Stimulated activated CD8-positive, alpha-beta memory T cell treated with anti-CD3 and anti-CD28 coated beads, Interleukin-15, amount 100 ng/mL, for 4 hours (primary cell): ENCODE results near the gene OR5H14.
"Not testable (repeated sequence)": the region's sequence is repeated elsewhere in the genome, so short reads cannot be mapped to it uniquely, and the experiment has no call there.

Experiments
- DNase-seq, 2 donors: peaks; one replicate each; pipeline ENCODE4 v3.0.0-alpha.2; 2020; ENCODE audit warnings: low read depth in 2 of 2

Gene OR5H14

DNA sequence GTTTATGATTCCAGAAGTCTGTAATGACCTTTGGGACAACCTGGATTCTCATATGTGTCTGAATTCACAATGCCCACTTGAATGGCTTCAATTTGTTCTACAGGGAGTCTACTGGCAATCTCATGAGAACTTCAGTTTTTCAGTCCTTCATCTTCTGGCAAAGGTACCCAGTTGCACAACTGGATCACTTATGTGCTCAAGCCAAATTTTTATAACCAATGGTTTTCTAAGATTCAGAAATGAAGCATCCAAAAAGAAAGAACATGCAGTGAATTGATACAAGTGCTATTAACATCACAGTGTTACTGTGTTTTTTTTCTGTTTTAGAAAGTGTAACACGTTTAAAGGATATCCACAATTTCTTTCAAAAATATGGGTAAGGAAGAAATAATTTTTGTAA lies at the start of gene OR5H14:
Gene OR5H14, plus strand, starts transcription at position 301 of the 400 bp plus-strand sequence. CDS start 1,907 bp downstream, outside the sequence.
- no peak for DNase-seq

DNA sequence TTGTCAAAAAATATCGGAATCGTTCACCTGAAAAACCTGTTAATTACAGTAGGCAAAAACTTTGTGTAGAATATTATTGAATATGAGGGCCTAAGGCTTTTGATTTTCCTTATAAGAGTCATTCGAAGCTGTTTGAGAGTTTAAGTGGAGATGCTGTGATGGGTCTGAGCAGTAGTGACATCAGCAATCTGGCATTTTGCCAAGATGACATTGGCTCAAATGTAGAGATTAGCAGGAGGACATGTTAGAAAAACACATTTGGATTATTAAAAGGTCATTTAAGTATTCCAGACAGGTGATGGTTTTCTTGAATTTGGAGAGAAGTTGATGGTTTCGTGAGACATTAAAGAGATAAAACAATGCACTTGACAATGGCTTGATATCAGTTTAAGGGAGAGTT lies 47.4 kb upstream of the OR5H14 start:
- DNase-seq, result no peak

DNA sequence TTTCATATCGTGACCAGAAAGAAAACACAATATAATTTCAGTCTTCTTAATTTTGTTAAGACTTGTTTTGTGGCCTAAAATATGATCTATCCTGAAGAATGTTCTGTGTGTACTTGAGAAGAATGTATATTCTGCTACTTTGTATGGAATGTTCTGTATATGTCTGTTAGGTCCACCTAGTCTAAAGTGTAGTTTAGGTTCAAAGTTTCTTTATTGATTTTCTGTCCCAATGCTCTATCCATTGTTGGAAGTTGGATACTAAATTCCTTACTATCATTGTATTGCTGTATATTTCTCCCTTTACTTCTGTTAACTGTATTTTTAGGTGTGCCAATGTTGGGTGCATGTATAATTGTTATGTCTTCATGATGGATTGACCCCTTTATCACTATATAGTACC lies 39.1 kb upstream of the OR5H14 start:
- no peak for DNase-seq

DNA sequence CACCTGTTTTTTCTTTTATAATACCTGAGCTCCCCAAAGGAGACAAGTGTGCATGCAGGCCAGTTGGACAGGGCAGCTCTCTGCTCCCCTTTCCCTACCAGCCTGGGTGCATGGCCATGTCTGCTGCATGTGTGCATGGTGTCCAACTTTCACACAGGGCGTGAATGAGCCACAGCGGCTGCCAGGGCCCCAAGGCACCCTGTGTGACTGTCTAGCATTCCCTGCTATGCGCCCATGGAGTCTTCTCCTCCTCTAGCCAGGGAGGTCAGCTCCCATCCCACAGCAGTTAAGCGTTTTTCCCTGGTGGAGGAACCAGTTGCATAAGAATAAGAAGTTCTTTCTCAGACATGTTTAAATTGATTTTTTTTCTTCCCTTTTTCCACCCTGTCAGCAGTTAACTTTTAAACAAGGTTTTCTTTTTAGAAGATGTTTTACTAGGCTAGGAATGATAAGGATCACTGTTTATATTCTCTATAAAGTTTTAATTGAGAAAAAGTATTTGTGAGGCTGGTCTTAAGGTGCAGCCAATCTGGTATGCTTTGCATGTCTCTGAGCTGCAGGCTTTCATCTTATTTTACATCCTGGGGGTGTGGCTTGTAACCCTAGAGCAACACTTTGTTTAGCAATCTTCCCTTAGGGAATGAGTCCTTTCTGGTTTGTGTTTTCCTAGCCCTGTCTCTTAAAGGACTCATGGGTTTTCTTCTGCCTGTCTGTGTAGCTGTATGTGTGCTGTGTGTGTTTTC lies 37.3 kb upstream of the OR5H14 start:
- no peak for DNase-seq

DNA sequence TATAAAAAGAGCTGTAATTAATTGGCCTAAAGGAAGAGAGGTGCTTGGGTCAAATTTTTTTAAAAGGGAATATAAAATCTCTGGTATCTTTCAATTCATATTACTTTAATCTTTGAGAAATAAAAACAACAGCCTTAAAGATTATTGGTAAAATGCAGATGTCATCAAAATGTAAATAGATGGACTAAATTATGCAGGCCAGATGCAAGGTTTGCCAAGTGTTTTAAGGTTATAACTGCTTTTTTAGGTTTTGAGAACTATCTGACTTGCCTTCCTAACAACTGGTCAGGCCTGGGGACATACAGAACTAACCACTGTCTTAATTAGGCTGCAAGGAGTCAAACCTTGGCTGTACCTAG lies 36.8 kb upstream of the OR5H14 start:
- no peak for DNase-seq

DNA sequence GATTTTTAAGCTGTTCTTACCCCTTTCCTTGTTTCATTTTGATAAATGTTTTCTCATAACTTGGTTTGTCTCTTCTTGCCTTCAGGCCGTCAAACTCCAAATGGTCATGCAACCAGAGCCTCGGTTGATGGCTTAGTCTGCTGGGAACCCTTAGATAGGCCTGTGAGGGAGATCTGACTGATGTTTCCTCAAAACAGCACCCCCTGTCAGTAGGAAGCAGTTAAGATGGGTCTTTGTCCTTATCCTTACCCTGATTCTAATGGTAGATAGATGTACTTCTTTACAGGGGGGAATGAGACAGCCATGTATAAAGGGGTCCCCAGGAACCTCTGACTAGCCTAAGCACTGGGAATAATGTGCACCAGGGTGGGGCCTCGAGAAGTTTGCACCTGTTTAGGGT lies 33.0 kb upstream of the OR5H14 start:
- no peak for DNase-seq

DNA sequence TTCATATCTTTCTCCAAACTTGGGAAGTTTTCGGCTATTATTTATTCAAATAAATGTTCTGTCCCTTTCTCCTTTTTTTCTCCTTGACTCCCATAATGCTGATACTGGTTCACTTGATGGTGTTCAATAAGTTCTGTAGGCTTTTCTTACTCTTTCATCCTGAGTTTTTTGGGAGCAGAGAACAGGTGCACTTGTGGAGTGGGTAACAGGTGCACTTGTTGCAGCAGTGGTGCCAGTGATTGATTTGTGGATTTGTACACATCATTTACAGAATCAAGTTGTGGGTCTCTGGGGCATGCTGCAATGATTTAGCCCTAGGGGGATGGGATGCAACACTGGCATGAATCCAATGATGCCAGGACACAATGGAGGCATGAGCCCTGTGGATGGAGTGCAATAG lies 31.6 kb upstream of the OR5H14 start:
- no peak for DNase-seq

DNA sequence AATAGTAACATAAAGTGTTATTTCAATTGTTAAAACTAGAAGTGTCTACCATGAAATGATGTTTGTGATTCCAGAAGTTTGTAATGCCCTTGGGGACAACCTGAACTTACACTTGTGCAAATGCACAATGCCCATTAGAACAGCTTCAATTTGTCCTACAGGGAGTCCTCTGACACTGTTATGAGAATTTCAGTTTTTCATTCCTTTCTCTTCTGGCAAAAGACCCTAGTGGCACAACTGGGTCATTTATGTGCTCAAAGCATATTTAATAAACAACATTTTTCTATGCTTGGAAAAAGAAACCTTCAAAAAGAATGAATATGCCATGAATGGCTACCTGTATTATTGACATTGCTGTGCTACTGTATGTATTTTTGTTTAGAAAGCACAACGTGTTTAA lies 16.9 kb upstream of the OR5H14 start, which contains the start of gene OR5H1:
Gene OR5H1, plus strand, starts transcription at position 301 of the 400 bp plus-strand sequence. CDS start 1,977 bp downstream, outside the sequence.
- DNase-seq, result no peak

DNA sequence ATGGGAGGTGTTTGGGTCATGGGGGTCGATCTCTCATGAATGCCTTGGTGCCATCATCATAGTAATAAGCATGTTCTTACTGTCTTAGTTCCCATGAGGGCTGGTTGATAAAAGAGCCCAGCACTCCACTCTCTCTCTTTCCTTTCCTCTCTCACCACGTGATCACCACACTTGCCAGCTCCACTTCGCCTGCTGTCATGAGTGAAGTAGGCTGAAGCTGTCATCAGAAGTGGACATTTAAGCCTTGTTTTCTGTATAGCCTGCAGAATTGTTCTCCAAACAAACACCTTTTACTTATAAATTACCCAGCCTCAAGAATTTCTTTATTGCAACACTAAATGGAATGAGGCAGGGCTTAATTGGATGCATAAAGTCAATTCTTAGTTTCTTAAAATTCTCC lies 10.6 kb upstream of the OR5H14 start:
- no peak for DNase-seq

DNA sequence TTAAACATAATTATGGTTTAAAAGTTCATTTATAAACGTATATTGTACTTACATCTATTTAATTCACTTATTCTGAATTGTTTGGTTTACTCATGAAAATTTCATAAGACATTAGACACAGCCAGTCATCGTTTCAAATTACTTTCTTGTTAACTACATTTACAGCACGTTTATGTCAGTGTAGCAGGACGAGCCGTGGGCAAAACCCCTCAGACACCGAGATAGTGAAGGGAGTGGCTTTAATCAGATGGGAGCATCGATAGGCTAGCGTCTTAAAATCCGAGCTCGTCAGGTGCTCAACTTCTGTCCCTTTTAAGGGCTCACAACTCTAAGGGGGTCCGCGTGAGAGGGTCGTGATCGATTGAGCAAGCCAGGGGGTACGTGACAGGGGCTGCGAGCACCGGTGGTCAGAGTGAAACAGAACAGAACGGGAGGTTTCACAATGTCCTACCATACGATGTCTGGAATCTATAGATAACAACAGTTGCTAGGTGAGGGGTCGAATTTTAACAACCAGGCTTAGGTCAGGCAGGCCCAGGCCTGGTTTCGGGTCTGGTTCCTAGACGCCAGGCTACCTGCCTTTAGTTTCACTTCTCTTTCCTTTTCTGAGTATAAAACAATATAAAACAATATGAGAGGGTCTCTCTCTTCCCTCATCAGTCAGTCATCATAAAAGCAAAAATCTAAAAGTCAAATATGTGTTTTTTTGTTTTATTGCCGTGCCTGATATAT lies 9.3 kb upstream of the OR5H14 start:
- not testable (repeated sequence) for DNase-seq

DNA sequence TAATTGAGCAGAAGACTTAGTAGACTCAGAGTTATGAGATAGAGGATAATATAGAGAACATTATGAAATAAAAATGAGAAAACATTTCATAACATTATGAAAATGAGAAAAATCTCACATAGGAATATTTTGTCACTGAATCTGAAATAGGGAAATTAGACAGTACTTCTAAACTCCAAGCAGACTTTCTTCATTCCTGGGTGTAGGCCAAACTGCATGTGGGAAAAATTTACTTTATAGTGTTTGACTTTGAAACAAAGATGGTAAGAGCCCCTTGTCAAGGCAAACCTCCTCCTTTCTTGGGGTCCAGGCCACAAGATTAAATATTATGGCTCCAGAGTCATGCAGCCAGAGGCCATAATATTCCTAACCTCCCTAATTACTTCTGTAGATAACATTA lies 6.7 kb upstream of the OR5H14 start:
- DNase-seq, result no peak

DNA sequence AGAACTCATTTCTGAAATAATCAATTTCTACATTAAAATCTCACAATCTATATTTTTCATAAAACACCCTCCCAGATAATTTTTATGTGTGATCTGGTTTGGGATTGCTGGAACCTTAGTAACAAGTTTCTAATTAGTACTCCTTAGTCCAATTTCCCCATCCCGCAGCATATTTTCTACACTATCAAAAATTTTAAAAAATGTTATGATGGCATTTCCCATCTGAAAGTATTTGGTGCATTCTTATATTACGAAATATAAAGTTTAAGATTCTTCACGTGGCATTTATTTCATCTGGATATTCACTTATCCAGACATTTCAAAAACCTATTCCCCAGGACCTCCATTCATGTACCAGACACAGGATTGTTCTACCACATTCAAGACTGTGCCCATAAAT lies 1.5 kb downstream of the OR5H14 start:
- DNase-seq, result no peak

DNA sequence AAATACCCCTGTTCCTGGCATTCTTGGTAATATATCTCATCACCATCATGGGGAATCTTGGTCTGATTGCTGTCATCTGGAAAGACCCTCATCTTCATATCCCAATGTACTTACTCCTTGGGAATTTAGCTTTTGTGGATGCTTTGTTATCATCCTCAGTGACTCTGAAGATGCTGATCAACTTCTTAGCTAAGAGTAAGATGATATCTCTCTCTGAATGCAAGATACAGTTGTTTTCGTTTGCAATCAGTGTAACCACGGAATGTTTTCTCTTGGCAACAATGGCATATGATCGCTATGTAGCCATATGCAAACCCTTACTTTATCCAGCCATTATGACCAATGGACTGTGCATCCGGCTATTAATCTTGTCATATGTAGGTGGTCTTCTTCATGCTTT lies 2.2 kb downstream of the OR5H14 start:
- DNase-seq, result not testable (repeated sequence)

DNA sequence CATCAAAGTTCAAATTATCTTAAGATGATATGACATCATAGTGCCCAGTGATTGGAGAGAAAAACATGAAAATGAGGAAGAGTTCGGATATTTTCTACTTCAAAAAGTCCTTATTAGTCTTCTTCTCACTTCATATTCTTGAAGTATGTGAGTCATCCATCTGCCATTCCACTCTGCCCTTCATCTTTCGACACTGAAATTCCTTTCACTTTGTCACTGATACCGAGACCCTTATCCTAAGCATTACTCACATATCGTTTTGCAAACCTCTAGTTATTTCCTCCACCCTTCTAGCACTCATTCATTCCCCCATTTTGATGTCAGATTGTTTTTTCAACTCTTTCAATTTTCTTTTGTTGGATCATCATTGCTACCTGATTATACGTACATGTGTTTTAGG lies 4.0 kb downstream of the OR5H14 start:
- no peak for DNase-seq

DNA sequence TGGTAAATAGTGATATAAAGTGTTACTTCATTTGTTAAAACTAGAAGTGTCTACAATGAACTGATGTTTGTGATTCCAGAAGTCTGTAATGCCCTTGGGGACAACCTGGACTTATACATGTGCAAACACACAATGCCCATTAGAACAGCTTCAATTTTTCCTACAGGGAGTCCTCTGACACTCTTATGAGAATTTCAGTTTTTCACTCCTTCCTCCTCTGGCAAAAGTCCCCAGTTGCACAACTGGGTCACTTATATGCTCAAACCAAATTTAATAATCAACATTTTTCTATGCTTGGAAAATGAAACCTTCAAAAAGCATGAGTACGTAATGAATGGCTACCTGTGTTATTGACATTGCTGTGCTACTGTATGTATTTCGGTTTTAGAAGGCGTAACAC lies 19.1 kb downstream of the OR5H14 start, which contains the start of gene OR5H15:
Gene OR5H15, plus strand, starts transcription at position 301 of the 400 bp plus-strand sequence. CDS start 2,004 bp downstream, outside the sequence.
- DNase-seq, result no peak

DNA sequence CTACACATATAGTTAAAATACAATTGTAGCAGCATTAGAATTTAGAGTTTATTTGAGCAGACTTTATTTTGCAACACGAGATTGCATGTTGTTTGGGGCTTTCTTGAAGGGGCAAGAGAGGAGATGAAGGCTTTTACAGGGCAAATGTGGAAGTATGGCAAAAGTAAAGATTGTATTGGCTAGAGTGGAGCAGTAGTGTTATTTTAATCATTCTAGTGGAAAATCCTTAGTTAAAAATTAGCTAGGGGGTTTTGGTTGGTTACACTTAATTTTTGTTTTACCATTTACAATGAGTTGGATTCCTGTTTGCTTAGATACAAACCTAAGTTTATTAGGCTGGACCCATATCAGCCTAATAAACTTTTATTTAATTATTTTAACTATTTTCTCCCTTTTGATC lies 23.8 kb downstream of the OR5H14 start:
- DNase-seq, result no peak

DNA sequence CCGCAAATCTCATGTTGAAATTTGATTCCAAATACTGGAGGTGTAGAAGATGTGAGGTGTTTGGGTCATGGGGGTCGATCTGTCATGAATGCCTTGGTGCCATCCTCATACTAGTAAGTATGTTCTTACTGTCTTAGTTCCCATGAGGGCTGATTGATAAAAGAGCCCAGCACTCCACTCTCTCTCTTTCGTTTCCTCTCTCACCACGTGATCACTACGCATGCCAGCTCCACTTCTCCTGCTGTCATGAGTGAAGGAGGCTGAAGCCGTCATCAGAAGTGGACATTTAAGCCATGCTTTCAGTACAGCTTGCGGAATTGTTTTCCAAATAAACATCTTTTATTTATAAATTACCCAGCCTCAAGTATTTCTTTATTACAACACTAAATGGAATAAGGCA lies 25.3 kb downstream of the OR5H14 start:
- DNase-seq, result no peak

DNA sequence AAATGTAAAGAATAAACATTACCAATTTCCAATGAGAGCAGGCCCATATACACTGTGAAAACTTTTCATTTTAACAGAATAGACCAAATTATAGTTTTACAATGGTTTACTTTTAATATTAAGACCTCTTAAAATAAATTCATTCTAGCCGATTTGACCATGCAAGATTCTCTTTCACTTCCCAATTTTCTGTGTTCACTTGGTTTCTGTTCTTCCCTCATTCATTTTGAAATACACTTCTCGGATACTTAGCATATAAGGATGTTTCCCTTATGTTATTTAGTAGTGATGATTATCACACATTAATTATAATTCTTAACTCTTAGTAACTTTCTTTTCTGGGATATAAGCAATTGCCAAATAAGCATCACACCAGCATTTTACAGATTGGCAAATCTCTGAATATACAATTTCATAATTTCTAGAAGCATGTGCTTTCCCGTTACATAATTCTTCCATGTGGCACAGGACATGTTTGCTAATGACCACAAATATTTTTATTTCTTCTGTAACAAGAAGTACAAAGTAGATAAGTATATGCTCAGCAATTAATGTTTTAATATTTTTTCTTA lies 33.1 kb downstream of the OR5H14 start:
- no peak for DNase-seq

DNA sequence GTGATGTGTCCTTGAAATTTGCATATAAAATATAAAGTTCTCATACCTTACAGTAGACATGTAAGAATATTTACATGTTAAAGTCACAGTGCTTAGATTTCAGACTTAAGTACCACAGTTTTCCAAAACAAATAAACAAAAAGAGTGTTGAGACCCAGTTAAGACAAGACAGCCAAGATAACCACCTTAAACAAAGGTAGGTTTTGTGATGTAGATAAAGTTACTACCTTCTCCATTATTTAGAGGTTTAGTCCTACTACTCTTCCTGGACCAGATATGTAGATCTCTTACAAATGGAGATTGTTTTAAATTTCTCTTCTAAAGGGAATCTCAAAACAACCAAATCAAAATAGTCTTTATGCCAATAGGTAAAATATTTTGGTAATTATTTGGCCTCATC lies 34.9 kb downstream of the OR5H14 start:
- DNase-seq, result no peak

DNA sequence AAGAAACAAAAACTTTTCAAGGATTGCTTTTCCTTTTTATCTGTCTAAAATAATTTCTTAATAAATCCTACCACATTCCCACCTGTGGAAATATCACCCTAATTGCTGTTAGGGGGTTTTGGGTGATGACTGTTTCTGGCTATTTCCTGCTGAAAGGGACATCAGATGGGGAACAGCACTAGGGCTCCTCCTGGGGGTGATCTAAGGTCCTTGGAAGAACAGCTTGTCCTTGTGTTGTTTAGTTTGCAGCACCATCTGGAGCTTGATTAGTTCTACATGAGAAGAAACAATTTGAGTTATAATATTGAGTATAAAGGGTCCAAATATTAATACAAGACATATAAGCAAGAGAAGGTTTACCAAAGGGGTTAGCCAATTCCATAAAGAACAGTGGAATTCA lies 37.9 kb downstream of the OR5H14 start:
- no peak for DNase-seq

DNA sequence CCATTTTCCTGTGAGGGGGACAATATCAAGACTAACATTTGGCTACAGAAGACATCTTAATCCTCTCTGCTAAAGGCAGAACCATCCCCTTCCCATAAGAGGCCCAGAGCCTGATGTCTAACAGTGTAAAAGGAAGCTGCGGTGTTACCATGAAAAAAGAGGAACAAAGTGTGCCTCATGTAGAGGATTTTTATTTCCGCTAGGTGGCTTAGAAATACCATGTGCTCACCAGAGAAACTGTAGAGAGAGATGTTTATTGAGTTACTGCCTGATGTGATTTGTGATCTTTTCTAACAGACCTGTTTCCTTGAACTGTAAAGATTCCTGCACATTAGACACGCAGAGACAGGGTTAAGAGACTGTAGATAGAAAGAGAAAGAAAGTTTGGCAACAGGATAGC lies 41.3 kb downstream of the OR5H14 start:
- no peak for DNase-seq

DNA sequence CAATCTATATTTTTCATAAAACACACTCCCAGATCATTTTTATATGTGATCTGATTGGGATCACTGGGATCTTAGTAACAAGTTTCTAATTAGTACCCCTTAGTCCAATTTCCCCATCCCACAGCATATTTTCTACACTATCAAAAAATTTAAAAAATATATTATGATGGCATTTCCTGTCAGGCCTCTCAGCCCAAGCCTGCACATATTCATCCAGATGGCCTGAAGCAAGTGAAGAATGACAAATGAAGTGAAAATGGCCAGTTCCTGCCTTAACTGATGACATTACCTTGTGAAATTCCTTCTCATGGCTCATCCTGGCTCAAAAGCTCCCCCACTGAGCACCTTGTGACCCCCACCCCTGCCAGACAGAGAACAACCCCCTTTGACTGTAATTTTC lies 43.6 kb downstream of the OR5H14 start:
- DNase-seq, result not testable (repeated sequence)

DNA sequence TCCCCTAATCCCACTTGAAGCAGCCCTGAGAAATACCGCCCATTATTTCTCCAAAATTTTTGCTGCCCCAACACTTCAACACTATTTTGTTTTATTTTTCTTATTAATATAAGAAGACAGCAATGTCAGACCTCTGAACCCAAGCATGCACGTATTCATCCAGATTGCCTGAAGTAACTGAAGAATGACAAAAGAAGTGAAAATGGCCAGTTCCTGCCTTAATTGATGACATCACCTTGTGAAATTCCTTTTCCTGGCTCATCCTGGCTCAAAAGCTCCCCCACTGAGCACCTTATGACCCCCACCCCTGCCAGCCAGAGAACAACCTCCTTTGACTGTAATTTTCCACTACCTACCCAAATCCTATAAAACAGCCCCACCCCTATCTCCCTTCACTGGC lies 49.0 kb downstream of the OR5H14 start:
- DNase-seq, result not testable (repeated sequence)
